Left kidney (tissue), 8 donors: ENCODE results near the gene SNAPIN. TPM values are rescaled to one million over a fixed set of nuclear protein-coding genes. Genes with fewer than 3 reads are reported as not detected.

Experiments used
- DNase-seq: peaks from one replicate; pipeline ENCODE4 v3.0.0-alpha.2; 2013
- long read RNA-seq, 8 donors: transcript quantifications; one replicate each; lab custom pipeline, GENCODE V29; 2026
- polyA plus RNA-seq: library from polyadenylated mRNA; unstranded; fragments of 120-200 nt; gene quantifications from one replicate; pipeline ENCODE4 v1.2.1, GENCODE V29; 2013; ENCODE audit not compliant: insufficient read length

The SNAPIN gene
- 52.0 TPM for polyA plus RNA-seq
- long read RNA-seq, donor 1, transcript SNAPIN-204 (2 exons, 1,205 nt) = minor isoform, 6 of 439 reads
- long read RNA-seq, donor 1, transcript SNAPIN-202 (3 exons, 922 nt) = minor isoform, 5 of 439 reads
- long read RNA-seq, donor 1, transcript SNAPIN-201 (4 exons, 1,030 nt) = major isoform, 51 of 439 reads
- long read RNA-seq, donor 1, partial matches to known transcripts = 267 of 439 reads
- long read RNA-seq, donor 1, other reads (novel, unspliced or antisense) = 109 of 439 reads
- long read RNA-seq, donor 2, transcript SNAPIN-204 (2 exons, 1,205 nt) = minor isoform, 5 of 284 reads
- long read RNA-seq, donor 2, transcript SNAPIN-201 (4 exons, 1,030 nt) = major isoform, 36 of 284 reads
- long read RNA-seq, donor 2, partial matches to known transcripts = 125 of 284 reads
- long read RNA-seq, donor 2, other reads (novel, unspliced or antisense) = 114 of 284 reads
- long read RNA-seq, donor 3, transcript SNAPIN-201 (4 exons, 1,030 nt) = major isoform, 22 of 26 reads
- long read RNA-seq, donor 3, partial matches to known transcripts = 0 of 26 reads
- long read RNA-seq, donor 3, other reads (novel, unspliced or antisense) = 0 of 26 reads
- long read RNA-seq, donor 4, transcript SNAPIN-201 (4 exons, 1,030 nt) = major isoform, 8 of 10 reads
- long read RNA-seq, donor 4, partial matches to known transcripts = 0 of 10 reads
- long read RNA-seq, donor 4, other reads (novel, unspliced or antisense) = 0 of 10 reads
- long read RNA-seq, donor 5, transcript SNAPIN-202 (3 exons, 922 nt) = minor isoform, 10 of 72 reads
- long read RNA-seq, donor 5, transcript SNAPIN-201 (4 exons, 1,030 nt) = major isoform, 53 of 72 reads
- long read RNA-seq, donor 5, partial matches to known transcripts = 0 of 72 reads
- long read RNA-seq, donor 5, other reads (novel, unspliced or antisense) = 6 of 72 reads
- long read RNA-seq, donor 6, transcript SNAPIN-202 (3 exons, 922 nt) = minor isoform, 5 of 59 reads
- long read RNA-seq, donor 6, transcript SNAPIN-201 (4 exons, 1,030 nt) = major isoform, 44 of 59 reads
- long read RNA-seq, donor 6, partial matches to known transcripts = 0 of 59 reads
- long read RNA-seq, donor 6, other reads (novel, unspliced or antisense) = 6 of 59 reads
- long read RNA-seq, donor 7, transcript SNAPIN-201 (4 exons, 1,030 nt) = major isoform, 66 of 488 reads
- long read RNA-seq, donor 7, transcript SNAPIN-202 (3 exons, 922 nt) = minor isoform, 6 of 488 reads
- long read RNA-seq, donor 7, partial matches to known transcripts = 249 of 488 reads
- long read RNA-seq, donor 7, other reads (novel, unspliced or antisense) = 161 of 488 reads
- long read RNA-seq, donor 8, transcript SNAPIN-201 (4 exons, 1,030 nt) = major isoform, 17 of 22 reads
- long read RNA-seq, donor 8, partial matches to known transcripts = 0 of 22 reads
- long read RNA-seq, donor 8, other reads (novel, unspliced or antisense) = 0 of 22 reads

DNA sequence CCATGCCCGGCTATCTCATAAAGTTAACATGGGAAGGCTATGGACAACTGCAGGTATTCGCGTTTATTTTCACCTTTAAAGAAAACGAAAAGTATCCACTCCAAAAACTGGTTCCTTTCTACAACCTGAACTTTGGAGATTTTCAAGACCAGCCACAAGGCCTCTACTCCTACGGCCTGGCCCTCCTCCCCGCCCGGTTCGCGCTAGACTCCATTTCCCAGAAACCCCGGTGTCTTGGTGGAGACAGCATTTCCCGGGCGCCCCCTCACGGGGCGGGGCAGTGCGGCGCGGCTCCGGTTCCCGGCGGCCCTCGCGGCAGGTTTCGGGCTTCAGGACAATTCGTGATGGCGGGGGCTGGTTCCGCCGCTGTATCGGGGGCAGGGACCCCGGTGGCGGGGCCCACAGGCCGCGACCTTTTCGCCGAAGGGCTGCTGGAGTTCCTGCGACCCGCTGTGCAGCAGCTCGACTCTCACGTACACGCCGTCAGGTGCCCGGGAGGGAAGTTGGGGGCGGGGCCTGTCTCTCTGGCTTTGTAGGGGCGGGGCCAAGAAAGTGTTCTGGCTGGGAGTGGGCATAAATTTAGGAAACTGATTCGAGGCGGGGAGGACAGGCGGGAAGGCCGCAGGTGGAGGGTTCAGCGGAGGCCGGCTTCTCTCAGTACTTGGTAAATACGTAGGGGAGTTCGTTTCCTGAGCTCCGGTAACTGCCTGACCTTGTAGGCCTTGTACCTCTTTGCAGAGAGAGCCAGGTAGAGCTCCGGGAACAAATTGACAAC is at the start of gene SNAPIN:
Gene SNAPIN, plus strand, starts transcription at position 304 of the 775 bp plus-strand sequence. Its CDS starts 41 bp downstream, at position 345.
- peak; percentile 90 for DNase-seq

DNA sequence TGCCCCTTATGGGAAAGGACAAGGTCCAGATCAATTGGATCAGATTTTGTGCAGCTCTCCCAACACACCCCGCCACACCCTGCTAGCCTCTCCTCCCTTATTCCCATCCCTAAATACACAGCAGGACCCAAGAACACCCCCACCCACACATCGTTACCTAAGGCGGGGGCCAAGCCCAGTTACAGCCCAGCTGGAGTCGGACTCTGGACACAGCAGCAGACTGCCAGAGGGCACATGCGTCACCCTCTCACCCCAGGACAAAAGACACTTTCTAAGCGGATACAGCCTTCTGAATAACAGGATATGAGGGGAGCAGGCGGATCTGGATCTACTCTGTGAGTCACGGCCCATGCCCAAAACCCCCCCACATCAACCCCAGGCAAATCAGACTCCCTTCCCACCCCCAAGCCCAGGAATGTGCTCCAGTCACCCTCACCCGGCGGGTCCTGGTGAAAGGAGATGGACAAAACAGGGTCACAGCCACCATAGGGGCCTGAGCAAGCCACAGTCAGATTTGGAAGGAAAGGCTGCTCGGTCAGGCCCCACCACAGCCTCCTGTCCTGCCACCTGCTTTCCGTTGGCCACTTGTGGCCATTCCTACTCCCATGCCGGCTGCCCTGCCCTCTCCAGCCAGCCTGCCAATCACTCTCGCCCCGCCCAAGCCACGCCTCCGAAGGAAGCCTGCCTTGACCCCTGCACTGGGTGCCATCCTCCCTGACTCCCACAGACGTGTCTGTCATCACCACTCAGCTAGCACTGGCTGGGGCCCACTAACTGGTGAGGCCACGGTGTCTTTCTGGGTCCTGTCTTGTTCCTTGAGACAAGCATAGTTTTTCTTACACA is 49.5 kb upstream of the SNAPIN start:
- DNase-seq = no peak

DNA sequence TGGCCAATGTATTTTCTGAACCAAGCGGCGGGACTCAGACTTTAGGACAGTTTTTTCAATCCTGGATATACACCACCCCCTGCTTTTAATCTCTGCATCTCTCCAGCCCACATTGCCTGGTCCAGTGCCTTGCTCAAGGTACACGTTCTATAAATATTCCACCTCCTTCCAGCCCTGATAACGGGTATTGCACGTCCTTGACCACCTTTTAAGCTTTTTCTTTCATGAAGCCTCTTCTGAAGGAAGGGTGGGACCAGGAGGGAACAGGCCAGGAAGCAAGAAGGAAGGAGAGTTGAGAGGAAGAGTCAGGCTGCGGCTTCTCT is 49.0 kb upstream of the SNAPIN start:
- no peak for DNase-seq

DNA sequence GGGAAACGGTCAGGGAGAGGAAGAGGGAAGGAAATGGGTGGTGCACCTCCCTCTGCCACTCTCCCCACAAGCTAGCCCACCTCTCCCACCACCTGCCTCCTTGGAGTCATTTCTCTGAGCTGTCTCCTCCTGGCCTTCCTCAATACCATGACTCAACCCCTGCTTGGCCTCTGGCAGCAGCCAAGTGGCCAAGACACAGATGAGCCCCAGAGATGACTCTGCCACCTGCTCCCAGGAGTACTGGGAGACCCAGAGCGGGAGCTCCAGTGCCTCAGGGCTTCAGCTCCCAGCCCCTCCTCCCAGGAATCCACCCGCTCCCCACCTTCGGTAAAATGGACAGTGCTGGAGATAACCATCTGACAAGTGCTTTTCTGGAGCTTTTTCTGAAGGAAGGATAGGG is 48.2 kb upstream of the SNAPIN start:
- DNase-seq = no peak

DNA sequence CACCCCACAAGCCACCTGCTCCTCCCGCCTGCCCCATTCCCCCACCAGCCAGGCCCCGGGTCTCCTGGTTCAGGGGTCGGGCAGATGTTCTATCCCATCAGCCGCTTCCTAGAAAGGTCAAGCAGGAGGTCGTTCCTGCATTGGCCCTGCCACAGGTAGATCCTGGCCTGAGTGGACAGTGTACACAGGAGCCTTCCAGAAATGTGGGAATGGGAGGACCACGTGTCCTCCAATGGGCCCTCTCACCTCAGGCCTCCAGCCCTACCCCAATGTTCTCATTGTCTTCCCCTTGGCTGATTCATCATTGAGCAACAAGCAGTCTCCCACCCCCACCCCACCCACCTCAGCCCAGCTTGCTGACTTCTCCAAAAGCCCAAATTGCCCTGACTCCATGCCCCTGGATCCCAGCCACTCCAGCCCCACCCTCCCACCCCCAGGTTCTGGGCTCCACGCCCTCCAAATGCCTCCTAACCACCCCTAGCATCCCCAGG is 47.6 kb upstream of the SNAPIN start:
- no peak for DNase-seq

GRCh38 chr1:153611356-153611755 is 47.1 kb upstream of the SNAPIN start:
- DNase-seq = no peak

DNA sequence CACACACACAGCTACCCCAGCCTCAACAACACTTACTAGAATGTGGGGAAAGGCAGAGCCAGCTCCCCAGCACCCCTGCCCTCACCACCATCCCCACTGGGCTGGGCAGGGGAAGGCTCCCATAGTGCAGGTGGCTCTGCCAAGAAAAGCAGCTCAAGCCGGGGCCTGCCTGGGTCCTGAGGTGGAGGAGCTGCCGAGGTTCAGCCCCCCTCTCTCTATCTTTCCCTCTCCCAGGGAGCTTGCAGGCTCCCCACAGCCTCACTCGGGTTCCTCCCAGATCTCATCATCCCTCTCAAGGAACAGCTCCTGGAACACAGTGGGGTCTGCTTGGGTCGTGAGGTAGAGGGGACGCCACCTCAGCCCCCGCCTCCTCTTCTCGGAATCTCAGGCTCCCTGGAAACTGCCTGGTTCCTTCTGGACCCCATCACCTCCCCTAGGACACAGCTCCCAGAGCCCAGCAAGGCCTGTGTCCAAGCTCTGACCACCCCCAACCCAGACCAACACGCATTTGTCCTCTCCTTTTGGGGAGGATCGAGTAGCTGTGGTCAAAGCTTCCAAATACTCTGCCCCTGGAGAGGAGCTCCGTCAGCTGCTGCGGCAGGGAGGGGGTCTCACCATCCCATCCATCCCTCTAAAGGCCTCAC is 46.3 kb upstream of the SNAPIN start:
- DNase-seq = no peak

- DNase-seq = no peak
Measured at GRCh38 chr1:153612755-153613331, 45.7 kb upstream of the SNAPIN start, which contains the start of gene S100A16. Gene S100A16 (minus strand): TSS chr1:153613137. CDS start chr1:153608151, 4,986 bp downstream.

DNA sequence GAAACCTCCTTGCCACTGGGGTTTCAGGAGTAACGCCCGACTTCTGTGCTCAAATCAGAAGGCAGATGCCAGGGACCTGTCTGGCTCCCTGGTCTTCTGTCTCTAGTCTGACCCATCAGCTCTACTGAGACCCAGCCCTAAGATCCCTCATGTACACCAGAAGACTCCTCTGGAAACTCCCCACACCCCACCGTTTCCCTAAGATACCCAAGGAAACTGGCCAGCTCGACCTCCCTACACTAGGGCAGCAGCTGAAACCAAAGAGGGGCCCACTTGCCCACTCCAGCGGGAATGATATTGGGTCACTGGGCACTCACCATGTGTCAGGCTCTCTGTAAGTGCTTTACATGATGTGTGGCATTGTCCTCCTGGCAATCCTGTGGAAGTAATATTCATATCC is 45.1 kb upstream of the SNAPIN start:
- DNase-seq = no peak

- no peak for DNase-seq
Measured at GRCh38 chr1:153614189-153614900, 44.2 kb upstream of the SNAPIN start.

DNA sequence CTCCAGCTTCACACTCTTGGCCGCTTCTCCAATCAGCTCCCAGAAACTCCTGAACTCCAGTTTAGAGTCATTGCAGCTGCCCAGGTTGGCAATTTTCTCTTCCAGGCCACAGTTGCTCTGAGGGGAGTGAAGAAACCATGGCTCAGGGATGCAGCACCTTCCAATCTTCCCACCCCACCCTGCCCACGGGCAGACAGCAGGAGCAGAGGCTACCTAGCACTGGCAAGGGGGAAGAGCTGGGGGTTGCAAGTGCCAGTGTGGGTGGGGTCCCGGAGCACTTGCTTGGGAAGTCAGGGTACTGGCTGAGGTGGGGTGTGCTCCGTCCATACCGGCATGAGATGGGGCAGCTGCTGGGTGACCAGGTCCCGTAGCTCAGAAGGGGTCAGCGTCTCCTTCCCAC is 43.6 kb upstream of the SNAPIN start:
- DNase-seq = no peak

GRCh38 chr1:153615406-153615805 is 43.1 kb upstream of the SNAPIN start:
- DNase-seq = no peak

- no peak for DNase-seq
Measured at GRCh38 chr1:153616144-153616916, 42.2 kb upstream of the SNAPIN start, which contains the start of gene S100A14. Gene S100A14 (minus strand): TSS chr1:153616325. CDS start chr1:153615858, 467 bp downstream.

DNA sequence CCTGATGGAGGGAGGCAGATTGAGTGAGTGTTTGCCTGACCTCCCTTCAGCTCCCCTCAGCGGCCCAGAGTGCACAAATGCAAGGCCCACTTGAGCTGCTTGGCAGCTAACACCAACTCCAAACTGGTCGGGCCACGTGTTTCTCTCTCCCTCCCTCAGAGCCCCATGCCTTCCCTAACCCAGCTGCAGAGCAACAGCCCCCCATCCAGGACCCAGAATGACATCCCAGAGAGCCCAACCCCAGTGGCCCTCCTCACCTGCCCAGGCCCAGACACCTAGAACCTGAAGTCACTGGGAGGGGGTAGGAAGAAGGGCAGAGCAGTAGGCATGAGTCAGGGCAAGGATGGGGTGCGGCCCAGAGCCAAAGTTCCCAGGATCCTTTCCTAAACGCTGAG is 41.6 kb upstream of the SNAPIN start:
- DNase-seq = no peak

GRCh38 chr1:153617663-153618062 is 40.8 kb upstream of the SNAPIN start:
- no peak for DNase-seq

- DNase-seq = no peak
Measured at GRCh38 chr1:153619171-153619570, 39.3 kb upstream of the SNAPIN start.

DNA sequence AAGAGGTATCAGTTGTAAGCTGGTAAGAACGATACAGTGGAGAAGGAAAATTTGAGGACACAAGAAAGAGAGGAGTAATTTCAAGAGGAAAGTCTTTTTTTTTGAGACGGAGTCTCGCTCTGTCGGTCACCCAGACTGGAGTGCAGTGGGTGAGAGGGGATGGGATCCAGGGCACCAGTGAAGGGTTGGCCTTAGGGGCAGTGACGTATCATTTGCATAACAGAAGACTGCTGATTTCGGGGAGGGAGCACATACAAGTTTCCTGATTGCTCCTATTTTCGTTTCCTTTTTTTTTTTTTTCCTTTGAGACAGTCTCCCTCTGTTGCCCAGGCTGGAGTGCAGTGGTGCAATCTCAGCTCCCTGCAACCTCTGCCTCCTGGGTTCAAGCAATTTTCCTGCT is 35.4 kb upstream of the SNAPIN start:
- DNase-seq = no peak
